Mucosa of rectum (tissue), 2 donors: ENCODE data around the gene MMUT.
"Not testable (repeated sequence)": the region's sequence is repeated elsewhere in the genome, so short reads cannot be mapped to it uniquely, and the experiment has no call there.

Source experiments
- H3K27ac ChIP-seq, 2 donors: one replicate each; pipeline ENCODE4 v1.7.0; 2013; ENCODE audit warnings: inconsistent platforms in 2 of 2, low read depth in 2 of 2, low read length in 2 of 2
- H3K27me3 ChIP-seq, 2 donors: one replicate each; pipeline ENCODE4 v1.7.0; 2013; ENCODE audit warnings: low read length in 2 of 2; ENCODE audit not compliant: control insufficient read depth in 2 of 2, insufficient read depth in 2 of 2
- H3K36me3 ChIP-seq, 2 donors: one replicate each; pipeline ENCODE4 v1.7.0; 2013; ENCODE audit warnings: low read length in 2 of 2; ENCODE audit not compliant: control insufficient read depth in 2 of 2, insufficient read depth in 2 of 2
- H3K4me1 ChIP-seq, 2 donors: one replicate each; pipeline ENCODE4 v1.7.0; 2013; ENCODE audit warnings: low read length in 2 of 2, mild to moderate bottlenecking in 1 of 2; ENCODE audit not compliant: control insufficient read depth in 2 of 2, insufficient read depth in 2 of 2
- H3K4me3 ChIP-seq, 2 donors: one replicate each; pipeline ENCODE4 v1.7.0; 2013; ENCODE audit warnings: low read length in 2 of 2
- H3K9ac ChIP-seq, 2 donors: one replicate each; pipeline ENCODE4 v1.7.0; 2013; ENCODE audit warnings: low read length in 2 of 2, low read depth in 1 of 2, mild to moderate bottlenecking in 1 of 2
- H3K9me3 ChIP-seq, 2 donors: one replicate each; pipeline ENCODE4 v1.7.0; 2013; ENCODE audit warnings: low read length in 2 of 2; ENCODE audit not compliant: control insufficient read depth in 2 of 2
- donor health status: healthy.
- donor health status: Normal muscosa, but diverticular disease.

MMUT gene

GRCh38 chr6:49462927-49463611, at the start of gene MMUT, which contains the start of gene CENPQ:
MMUT (minus strand) TSS chr6:49463253; CDS start chr6:49459466, 3,787 bp downstream.
CENPQ (plus strand) TSS chr6:49463370; CDS start chr6:49470177, 6,807 bp downstream.
- Histone ChIP-seq H3K4me1 (peaks cover 4 to 18% of the 10 kb centered on the region in 2 donors), H3K9ac (peak within 1 kb of the TSS; percentile 98 to 100), H3K9me3 (no peaks in the 10 kb centered on the region), H3K27me3 (no peaks in the 10 kb centered on the region), H3K27ac (peak within 1 kb of the TSS; percentile 87 to 90), H3K36me3 (no peaks in the 10 kb centered on the region), H3K4me3 (peak within 1 kb of the TSS; percentile 96 to 100)

DNA sequence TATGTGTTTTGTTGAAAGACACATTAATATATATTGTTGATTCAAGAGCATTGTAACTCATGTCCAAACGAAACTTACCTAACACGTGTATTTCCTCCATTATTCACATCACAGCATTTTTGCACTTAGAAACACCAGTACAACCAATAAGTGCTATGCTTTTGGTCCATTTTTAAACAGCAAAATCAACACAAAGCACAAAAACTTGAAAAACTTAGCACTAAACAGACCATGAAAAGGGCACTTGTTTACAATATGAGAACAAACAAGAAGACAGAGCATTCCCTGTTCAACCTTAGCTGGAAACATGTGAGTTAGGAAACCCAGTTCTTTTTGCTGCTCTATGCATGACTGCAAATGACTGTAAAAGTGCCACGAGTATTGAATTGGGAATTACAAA, 46.3 kb upstream of the MMUT start:
- H3K4me1 ChIP-seq: peaks cover 0 to 2% of the 10 kb centered on the region in 2 donors
- H3K4me3 ChIP-seq: no peak overlapping the region
- H3K27ac ChIP-seq: no peak overlapping the region

GRCh38 chr6:49506569-49507111, 43.6 kb upstream of the MMUT start:
- H3K9me3 ChIP-seq: no peaks in the 10 kb centered on the region
- H3K4me3 ChIP-seq: no peak overlapping the region
- no peak overlapping the region for H3K27ac ChIP-seq
- H3K36me3 ChIP-seq: no peaks in the 10 kb centered on the region
- peaks cover 0 to 2% of the 10 kb centered on the region in 2 donors for H3K4me1 ChIP-seq
- no peaks in the 10 kb centered on the region for H3K27me3 ChIP-seq
- H3K9ac ChIP-seq: no peak overlapping the region

More for the DNA sequence above, 46.3 kb upstream of the MMUT start:
- no peaks in the 10 kb centered on the region for H3K9me3 ChIP-seq
- no peaks in the 10 kb centered on the region for H3K36me3 ChIP-seq
- no peaks in the 10 kb centered on the region for H3K27me3 ChIP-seq
- H3K9ac ChIP-seq: no peak overlapping the region

DNA sequence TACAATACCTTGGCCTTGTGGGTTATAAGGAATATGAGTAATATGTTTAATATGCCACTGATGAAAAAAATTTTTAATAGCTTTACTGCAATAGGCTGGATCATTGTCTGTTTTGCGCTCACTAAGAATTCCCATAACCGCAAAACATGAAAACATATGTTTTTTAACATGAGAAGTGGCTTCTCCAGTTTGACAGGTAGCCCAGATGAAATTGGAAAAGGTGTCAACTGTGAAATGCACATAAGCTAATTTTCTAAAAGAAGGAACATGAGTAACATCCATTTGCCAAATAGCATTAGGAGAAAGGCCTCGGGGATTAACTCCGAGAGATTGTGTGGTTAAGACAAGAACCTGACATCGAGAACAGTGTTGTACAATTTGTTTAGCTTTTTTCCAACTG, 41.6 kb upstream of the MMUT start:
- Histone ChIP-seq H3K4me1 (peaks cover 0 to 2% of the 10 kb centered on the region in 2 donors), H3K36me3 (no peaks in the 10 kb centered on the region), H3K27me3 (no peaks in the 10 kb centered on the region), H3K9me3 (no peaks in the 10 kb centered on the region), H3K9ac (no peak overlapping the region), H3K4me3 (no peak overlapping the region), H3K27ac (no peak overlapping the region)

- H3K27me3 ChIP-seq: no peaks in the 10 kb centered on the region
- no peak within 1 kb of the TSS for H3K4me3 ChIP-seq
- no peaks in the 10 kb centered on the region for H3K4me1 ChIP-seq
- H3K9ac ChIP-seq: no peak within 1 kb of the TSS
- H3K9me3 ChIP-seq: no peaks in the 10 kb centered on the region
- H3K36me3 ChIP-seq: no peaks in the 10 kb centered on the region
- H3K27ac ChIP-seq: no peak within 1 kb of the TSS
Observed at GRCh38 chr6:49499623-49500022, 36.6 kb upstream of the MMUT start, which contains the start of gene GLYATL3. GLYATL3 (plus strand) TSS chr6:49499923; CDS start chr6:49511991, 12,068 bp downstream.

DNA sequence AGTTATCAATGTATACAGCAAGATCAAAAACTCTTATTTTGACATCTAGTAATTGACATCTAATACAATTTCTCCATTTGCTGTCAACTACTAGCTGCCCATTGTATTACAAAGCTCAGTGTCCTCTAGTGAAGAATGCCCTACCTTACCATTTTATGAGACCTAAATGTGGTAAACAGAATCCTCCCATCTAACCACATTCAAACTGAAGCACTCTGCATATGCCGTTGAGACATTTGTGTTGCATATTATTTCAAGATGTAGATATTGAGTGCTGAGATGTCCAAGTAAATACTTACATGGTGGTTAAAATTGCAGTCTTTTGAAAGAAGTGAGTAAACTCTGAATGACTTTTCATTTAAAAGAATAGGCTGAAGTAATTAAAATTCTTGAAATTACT, 36.1 kb upstream of the MMUT start:
- H3K27me3 ChIP-seq: no peaks in the 10 kb centered on the region
- H3K4me3 ChIP-seq: no peak overlapping the region
- H3K4me1 ChIP-seq: no peaks in the 10 kb centered on the region
- no peak overlapping the region for H3K9ac ChIP-seq
- no peak overlapping the region for H3K27ac ChIP-seq
- no peaks in the 10 kb centered on the region for H3K36me3 ChIP-seq
- no peaks in the 10 kb centered on the region for H3K9me3 ChIP-seq

DNA sequence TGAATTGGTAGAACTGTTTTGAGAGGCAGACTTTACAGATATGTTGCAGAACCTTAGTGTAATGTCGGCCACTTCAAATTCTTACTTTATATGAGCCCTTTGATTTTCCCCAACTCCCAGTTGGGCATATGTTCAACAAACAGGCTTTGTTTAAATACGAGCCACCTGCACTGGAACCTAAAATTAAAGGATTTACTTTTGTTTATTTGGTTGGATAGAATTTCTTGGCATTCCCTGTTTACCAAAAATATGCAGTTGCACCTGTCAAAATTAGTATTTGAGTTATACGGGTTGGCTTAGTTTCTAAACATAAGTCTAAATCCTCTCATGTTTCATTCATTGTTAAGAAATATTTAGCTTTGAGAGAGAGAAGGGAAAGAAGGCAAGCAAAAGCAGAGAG, 34.3 kb upstream of the MMUT start:
- H3K27me3 ChIP-seq: no peaks in the 10 kb centered on the region
- no peaks in the 10 kb centered on the region for H3K4me1 ChIP-seq
- H3K36me3 ChIP-seq: no peaks in the 10 kb centered on the region
- H3K4me3 ChIP-seq: no peak overlapping the region
- no peak overlapping the region for H3K27ac ChIP-seq
- no peak overlapping the region for H3K9ac ChIP-seq
- H3K9me3 ChIP-seq: no peaks in the 10 kb centered on the region

GRCh38 chr6:49490633-49491032, 27.6 kb upstream of the MMUT start:
- no peaks in the 10 kb centered on the region for H3K9me3 ChIP-seq
- H3K36me3 ChIP-seq: peaks cover 5 to 13% of the 10 kb centered on the region in 2 donors

GRCh38 chr6:49483380-49483779, 20.3 kb upstream of the MMUT start:
- not testable (repeated sequence) for H3K36me3 ChIP-seq, H3K27me3 ChIP-seq, H3K9ac ChIP-seq, H3K4me1 ChIP-seq, H3K9me3 ChIP-seq, H3K4me3 ChIP-seq, H3K27ac ChIP-seq

More at GRCh38 chr6:49490633-49491032, 27.6 kb upstream of the MMUT start:
- Histone ChIP-seq H3K9ac (no peak overlapping the region), H3K27me3 (no peaks in the 10 kb centered on the region), H3K27ac (no peak overlapping the region), H3K4me1 (no peaks in the 10 kb centered on the region), H3K4me3 (no peak overlapping the region)

GRCh38 chr6:49481846-49482245, 18.8 kb upstream of the MMUT start:
- not testable (repeated sequence) for H3K27me3 ChIP-seq, H3K4me3 ChIP-seq, H3K4me1 ChIP-seq, H3K9ac ChIP-seq, H3K36me3 ChIP-seq, H3K9me3 ChIP-seq, H3K27ac ChIP-seq
